ENCODE measurements around the gene RAD54L2.

RAD54L2 gene

GRCh38 chr3:51581524-51581923 lies 43.0 kb downstream of the RAD54L2 start:
- DNase-seq (ENCODE audit: low read depth) = no peak
- TF ChIP-seq, protein P1, sequence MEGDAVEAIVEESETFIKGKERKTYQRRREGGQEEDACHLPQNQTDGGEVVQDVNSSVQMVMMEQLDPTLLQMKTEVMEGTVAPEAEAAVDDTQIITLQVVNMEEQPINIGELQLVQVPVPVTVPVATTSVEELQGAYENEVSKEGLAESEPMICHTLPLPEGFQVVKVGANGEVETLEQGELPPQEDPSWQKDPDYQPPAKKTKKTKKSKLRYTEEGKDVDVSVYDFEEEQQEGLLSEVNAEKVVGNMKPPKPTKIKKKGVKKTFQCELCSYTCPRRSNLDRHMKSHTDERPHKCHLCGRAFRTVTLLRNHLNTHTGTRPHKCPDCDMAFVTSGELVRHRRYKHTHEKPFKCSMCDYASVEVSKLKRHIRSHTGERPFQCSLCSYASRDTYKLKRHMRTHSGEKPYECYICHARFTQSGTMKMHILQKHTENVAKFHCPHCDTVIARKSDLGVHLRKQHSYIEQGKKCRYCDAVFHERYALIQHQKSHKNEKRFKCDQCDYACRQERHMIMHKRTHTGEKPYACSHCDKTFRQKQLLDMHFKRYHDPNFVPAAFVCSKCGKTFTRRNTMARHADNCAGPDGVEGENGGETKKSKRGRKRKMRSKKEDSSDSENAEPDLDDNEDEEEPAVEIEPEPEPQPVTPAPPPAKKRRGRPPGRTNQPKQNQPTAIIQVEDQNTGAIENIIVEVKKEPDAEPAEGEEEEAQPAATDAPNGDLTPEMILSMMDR (IDR thresholded peaks at IDR 0.05; ENCODE audit: low read depth, low read length) = no peak
- TF ChIP-seq POLR2A (IDR thresholded peaks at IDR 0.05; ENCODE audit: extremely low read depth, insufficient read length) (no peak), MYC (IDR thresholded peaks at IDR 0.05; ENCODE audit: low read depth, low read length) (no peak)
- TF ChIP-seq, protein P2, sequence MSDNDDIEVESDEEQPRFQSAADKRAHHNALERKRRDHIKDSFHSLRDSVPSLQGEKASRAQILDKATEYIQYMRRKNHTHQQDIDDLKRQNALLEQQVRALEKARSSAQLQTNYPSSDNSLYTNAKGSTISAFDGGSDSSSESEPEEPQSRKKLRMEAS (IDR thresholded peaks at IDR 0.05; ENCODE audit: low read depth, low read length) = no peak
- no peak overlapping the region for H3K4me3 ChIP-seq (ENCODE audit: low read depth, low read length)

- DNase-seq (ENCODE audit: low read depth) = no peak
Measured at GRCh38 chr3:51585197-51585596, 46.7 kb downstream of the RAD54L2 start.

GRCh38 chr3:51585871-51586270 lies 47.4 kb downstream of the RAD54L2 start:
- H3K4me3 ChIP-seq (ENCODE audit: low read depth, low read length) = no peak overlapping the region
- DNase-seq (ENCODE audit: low read depth) = no peak
- no peak for TF ChIP-seq MYC (IDR thresholded peaks at IDR 0.05; ENCODE audit: low read depth, low read length)
- TF ChIP-seq, protein P2 (IDR thresholded peaks at IDR 0.05; ENCODE audit: low read depth, low read length) = no peak

More at GRCh38 chr3:51585197-51585596, 46.7 kb downstream of the RAD54L2 start:
- TF ChIP-seq POLR2A (IDR thresholded peaks at IDR 0.05; ENCODE audit: extremely low read depth, insufficient read length) = no peak
- TF ChIP-seq MYC (IDR thresholded peaks at IDR 0.05; ENCODE audit: low read depth, low read length) = no peak
- TF ChIP-seq, protein P1 (IDR thresholded peaks at IDR 0.05; ENCODE audit: low read depth, low read length) = no peak
- TF ChIP-seq, protein P2 (IDR thresholded peaks at IDR 0.05; ENCODE audit: low read depth, low read length) = no peak
- H3K4me3 ChIP-seq (ENCODE audit: low read depth, low read length) = no peak overlapping the region

Data from NB4 (cell line).